RWPE2 (cell line): ENCODE data around the gene MOGAT3.

Experiments used
- ATAC-seq: fragments of 200-7000 bp; cut with Tn5 transposase; 3 replicates; pipeline ENCODE4 v1.9.1; 2021; ENCODE audit warnings: low read depth
- DNase-seq: peaks from one replicate; pipeline ENCODE4 v3.0.0-alpha.2; 2020; ENCODE audit warnings: low spot score
- H3K27ac ChIP-seq: fragments of 450-650 bp; 2 replicates; pipeline ENCODE4 v1.5.1; 2017; ENCODE audit warnings: mild to moderate bottlenecking; ENCODE audit not compliant: poor library complexity, severe bottlenecking
- H3K27me3 ChIP-seq: fragments of 250-450 bp; sonication (Bioruptor Pico); 2 replicates; pipeline ENCODE4 v1.5.1; 2021; ENCODE audit warnings: mild to moderate bottlenecking, moderate library complexity; ENCODE audit not compliant: insufficient read depth, poor library complexity, severe bottlenecking
- H3K36me3 ChIP-seq: fragments of 250-450 bp; sonication (Bioruptor Pico); 2 replicates; pipeline ENCODE4 v1.5.1; 2020; ENCODE audit warnings: low read depth, mild to moderate bottlenecking, moderate library complexity
- H3K4me1 ChIP-seq: fragments of 250-450 bp; sonication (Bioruptor Pico); 2 replicates; pipeline ENCODE4 v1.5.1; 2021; ENCODE audit warnings: mild to moderate bottlenecking, moderate library complexity; ENCODE audit not compliant: insufficient read depth, poor library complexity, severe bottlenecking
- H3K4me3 ChIP-seq: fragments of 250-450 bp; sonication (Bioruptor Pico); 2 replicates; pipeline ENCODE4 v1.5.1; 2021; ENCODE audit warnings: mild to moderate bottlenecking, moderate library complexity; ENCODE audit not compliant: severe bottlenecking
- H3K9me3 ChIP-seq: fragments of 250-450 bp; sonication (Bioruptor Pico); 2 replicates; pipeline ENCODE4 v1.5.1; 2021; ENCODE audit warnings: mild to moderate bottlenecking, moderate library complexity; ENCODE audit not compliant: severe bottlenecking
- TF ChIP-seq, protein P1 (sequence below): fragments of 450-650 bp; IDR thresholded peaks from one replicate; pipeline ENCODE4 v1.5.1; 2017; ENCODE audit warnings: mild to moderate bottlenecking, moderate library complexity; ENCODE audit not compliant: poor library complexity, severe bottlenecking

The MOGAT3 gene

DNA sequence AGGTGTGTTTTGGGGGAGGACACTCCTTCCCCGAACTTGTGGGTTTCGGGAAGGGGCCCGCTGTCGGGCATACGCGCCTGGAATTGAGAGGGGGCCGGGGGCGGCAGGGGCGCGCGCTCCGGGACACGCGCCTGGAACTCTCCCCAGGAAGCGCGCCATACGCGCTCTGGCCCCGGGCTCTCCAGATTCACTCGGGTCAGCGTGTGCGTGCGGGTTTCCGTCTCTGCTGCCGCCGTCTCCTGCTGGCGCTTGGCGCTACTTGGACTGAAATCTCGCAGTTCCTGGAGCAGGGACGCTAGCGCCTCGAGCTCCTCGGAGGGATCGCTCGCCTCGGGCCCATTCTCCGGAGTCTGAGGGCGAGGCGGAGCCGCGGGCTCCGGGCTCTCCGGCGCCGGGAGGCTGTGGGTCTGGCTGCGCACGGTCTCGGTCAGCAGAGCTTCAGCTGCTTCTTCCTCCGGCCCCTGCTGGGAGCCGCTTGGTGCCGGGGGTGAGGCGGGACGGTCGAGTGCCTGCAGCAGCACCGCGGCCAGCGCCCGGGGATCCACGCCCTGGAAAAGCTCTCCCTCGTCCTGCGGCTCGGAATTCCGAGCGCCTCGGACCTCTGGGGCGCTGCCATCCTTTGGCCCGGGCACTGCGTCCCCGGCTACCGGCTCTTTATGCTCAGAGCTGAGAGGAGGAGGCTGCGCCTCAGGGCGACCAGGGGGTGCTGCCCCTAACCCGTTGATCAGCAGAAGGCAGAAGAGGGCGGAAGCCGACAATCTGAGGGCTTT, 36.6 kb downstream of the MOGAT3 start:
- peak; percentile 37 for ATAC-seq
- H3K27me3 ChIP-seq = peaks cover 27% of the 10 kb centered on the region
- H3K27ac ChIP-seq = peak overlapping the region; percentile 66
- peak overlapping the region; percentile 43 for H3K4me3 ChIP-seq
- peaks cover 19% of the 10 kb centered on the region for H3K36me3 ChIP-seq
- no peak for DNase-seq
- TF ChIP-seq, protein P1, sequence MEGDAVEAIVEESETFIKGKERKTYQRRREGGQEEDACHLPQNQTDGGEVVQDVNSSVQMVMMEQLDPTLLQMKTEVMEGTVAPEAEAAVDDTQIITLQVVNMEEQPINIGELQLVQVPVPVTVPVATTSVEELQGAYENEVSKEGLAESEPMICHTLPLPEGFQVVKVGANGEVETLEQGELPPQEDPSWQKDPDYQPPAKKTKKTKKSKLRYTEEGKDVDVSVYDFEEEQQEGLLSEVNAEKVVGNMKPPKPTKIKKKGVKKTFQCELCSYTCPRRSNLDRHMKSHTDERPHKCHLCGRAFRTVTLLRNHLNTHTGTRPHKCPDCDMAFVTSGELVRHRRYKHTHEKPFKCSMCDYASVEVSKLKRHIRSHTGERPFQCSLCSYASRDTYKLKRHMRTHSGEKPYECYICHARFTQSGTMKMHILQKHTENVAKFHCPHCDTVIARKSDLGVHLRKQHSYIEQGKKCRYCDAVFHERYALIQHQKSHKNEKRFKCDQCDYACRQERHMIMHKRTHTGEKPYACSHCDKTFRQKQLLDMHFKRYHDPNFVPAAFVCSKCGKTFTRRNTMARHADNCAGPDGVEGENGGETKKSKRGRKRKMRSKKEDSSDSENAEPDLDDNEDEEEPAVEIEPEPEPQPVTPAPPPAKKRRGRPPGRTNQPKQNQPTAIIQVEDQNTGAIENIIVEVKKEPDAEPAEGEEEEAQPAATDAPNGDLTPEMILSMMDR = no peak
- H3K9me3 ChIP-seq = no peaks in the 10 kb centered on the region
- peaks cover 22% of the 10 kb centered on the region for H3K4me1 ChIP-seq

DNA sequence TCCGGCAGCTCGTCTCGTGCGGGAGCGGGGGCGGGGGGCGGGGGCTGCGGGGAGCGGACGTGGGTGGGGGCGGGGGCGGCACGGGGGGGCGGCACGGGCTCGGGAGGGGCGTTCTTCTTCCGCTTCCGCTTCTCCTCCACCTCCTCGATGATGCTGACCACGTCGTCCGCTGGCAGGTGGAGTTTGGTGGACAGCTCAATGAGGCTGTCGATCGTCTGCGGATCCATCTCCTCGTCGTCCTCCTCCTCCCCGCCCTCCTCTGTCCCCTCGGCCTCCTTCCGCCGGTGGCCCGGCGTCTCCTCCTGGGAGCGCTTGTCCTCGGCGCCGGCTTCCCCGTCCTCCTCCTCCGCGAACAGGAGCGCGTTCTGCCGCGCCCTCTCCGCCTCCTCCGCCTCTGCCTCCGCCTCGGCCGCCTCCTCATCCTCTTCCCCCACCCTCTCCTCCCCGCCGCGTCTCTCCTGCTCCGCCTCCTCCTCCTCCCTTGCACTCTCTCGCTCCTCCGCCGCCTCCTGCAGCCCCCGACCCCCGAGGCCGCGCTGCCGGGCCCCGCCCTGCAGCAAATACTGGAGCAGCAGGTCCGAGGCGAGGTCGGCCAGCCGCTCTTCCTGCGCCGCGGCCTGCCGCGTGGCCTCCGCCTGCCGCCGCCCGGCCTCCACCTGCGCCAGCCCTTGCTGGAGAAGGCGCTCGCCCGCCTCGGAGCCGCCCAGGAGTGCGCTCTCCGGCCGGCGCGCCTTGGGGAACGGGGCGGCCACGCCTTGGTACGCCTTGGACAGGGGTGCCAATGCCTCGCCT, 37.4 kb downstream of the MOGAT3 start:
- H3K36me3 ChIP-seq = peaks cover 27% of the 10 kb centered on the region
- H3K9me3 ChIP-seq = no peaks in the 10 kb centered on the region
- peaks cover 14% of the 10 kb centered on the region for H3K4me1 ChIP-seq
- H3K27me3 ChIP-seq = peaks cover 25% of the 10 kb centered on the region
- TF ChIP-seq, protein P1 = no peak
- peak overlapping the region; percentile 66 for H3K27ac ChIP-seq
- DNase-seq (no peak), ATAC-seq (peak; percentile 39)
- H3K4me3 ChIP-seq = peak overlapping the region; percentile 43

DNA sequence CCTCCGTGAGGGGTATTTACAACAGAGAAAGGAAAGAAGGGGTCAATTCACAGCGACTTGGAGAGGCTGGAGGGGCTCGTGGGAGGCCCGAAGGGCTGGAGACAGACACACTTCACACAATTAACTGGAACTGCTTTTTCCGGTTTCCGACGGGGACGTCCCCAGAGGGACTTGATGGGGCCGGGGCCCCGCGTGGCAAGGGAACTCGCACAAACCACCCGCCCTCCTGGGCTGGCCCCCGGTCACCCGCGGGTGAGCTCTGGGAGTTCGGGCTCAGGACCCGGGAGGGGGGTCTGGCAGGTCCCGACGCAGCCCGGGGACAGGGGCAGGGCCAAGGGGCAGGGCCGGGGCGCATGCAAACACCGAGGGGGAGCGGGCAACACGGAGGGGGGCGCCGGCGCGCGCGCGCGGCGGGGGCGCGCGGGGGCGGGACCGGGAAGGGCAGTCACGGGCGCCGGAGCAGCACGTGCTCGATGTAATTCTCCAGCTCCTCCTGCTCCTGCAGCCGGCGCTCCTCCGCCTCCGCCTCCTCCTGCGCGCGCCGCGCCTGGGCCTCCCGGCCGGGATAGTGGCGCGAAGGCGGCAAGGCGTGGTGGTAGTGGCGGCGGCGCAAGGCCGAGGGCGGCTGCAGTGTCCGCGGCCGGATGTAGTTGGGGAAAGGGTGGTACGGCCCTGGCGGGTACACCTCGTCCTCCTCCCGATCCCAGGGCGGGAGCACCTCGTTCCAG, 38.1 kb downstream of the MOGAT3 start:
- H3K36me3 ChIP-seq = peaks cover 35% of the 10 kb centered on the region
- H3K27me3 ChIP-seq = peaks cover 25% of the 10 kb centered on the region
- peak; percentile 35 for ATAC-seq
- TF ChIP-seq, protein P1 = no peak
- peak overlapping the region; percentile 43 for H3K4me3 ChIP-seq
- H3K4me1 ChIP-seq = peaks cover 11% of the 10 kb centered on the region
- peak overlapping the region; percentile 66 for H3K27ac ChIP-seq
- H3K9me3 ChIP-seq = no peaks in the 10 kb centered on the region
- DNase-seq = no peak

DNA sequence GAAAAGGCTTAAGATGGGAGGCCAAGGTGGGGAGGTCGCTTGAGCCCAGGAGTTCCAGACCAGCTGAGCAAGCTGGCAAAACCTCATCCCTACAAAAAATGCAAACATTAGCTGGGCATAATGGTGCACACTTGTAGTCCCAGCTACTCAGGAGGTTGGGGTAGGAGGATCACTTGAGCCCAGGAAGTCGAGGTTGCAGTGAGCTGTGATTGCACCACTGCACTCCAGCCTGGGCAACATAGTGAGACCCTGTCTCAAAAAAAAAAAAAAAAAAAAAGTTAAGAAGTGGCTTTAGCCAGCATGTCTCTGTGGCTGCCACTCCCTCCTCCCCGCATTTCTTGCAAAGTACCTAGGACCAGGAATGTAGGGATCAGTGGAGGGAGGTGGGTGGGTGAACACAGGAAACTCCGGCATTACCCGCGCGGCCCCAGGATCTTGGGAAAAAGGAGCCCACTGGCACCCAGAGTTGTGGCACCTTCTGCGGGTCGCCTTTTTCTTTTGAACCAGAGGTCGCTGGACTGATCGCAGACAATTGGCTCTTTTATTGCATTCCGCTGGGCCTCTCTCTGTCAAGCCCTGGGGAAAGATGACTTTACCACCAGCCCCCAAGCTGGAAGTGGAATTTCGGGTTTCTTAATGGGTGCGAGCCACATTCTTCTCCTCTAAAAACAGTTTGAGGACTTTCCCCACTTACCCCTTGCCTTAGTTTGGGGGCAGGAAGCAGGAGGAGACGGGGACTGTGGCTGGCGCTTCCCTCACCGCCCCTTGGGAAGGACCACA, 39.0 kb downstream of the MOGAT3 start:
- Histone ChIP-seq H3K9me3 (no peaks in the 10 kb centered on the region), H3K36me3 (peaks cover 43% of the 10 kb centered on the region), H3K4me3 (no peak overlapping the region), H3K27me3 (peaks cover 16% of the 10 kb centered on the region), H3K4me1 (peaks cover 12% of the 10 kb centered on the region), H3K27ac (peak overlapping the region; percentile 66)
- DNase-seq (no peak), ATAC-seq (no peak)
- TF ChIP-seq, protein P1 = no peak
